Adrenal gland (tissue), 5 donors: ENCODE results near the gene UBE2M.

Experiments used
- POLR2A ChIP-seq, 2 donors: fragments of 450-650 bp; IDR thresholded peaks; one replicate each; pipeline ENCODE4 v1.6.1; 2017; ENCODE audit warnings: antibody characterized with exemption in 2 of 2, mild to moderate bottlenecking in 2 of 2, moderate library complexity in 1 of 2
- TF ChIP-seq, protein P1 (sequence below), 6 experiments: fragments of 450-650 bp in 4 of 6; fragments of 200-600 bp in 2 of 6; sonication (generic) in 1 of 6; IDR thresholded peaks; 1 replicate in 5 of 6; 2 replicates in 1 of 6; pipeline versions ENCODE4 v1.5.1 to v1.8.0; 2016 to 2021; ENCODE audit warnings: antibody characterized with exemption in 6 of 6, mild to moderate bottlenecking in 2 of 6, moderate library complexity in 1 of 6
- donor health status: DM: no; HTN: no; CAD: no.

DNA sequence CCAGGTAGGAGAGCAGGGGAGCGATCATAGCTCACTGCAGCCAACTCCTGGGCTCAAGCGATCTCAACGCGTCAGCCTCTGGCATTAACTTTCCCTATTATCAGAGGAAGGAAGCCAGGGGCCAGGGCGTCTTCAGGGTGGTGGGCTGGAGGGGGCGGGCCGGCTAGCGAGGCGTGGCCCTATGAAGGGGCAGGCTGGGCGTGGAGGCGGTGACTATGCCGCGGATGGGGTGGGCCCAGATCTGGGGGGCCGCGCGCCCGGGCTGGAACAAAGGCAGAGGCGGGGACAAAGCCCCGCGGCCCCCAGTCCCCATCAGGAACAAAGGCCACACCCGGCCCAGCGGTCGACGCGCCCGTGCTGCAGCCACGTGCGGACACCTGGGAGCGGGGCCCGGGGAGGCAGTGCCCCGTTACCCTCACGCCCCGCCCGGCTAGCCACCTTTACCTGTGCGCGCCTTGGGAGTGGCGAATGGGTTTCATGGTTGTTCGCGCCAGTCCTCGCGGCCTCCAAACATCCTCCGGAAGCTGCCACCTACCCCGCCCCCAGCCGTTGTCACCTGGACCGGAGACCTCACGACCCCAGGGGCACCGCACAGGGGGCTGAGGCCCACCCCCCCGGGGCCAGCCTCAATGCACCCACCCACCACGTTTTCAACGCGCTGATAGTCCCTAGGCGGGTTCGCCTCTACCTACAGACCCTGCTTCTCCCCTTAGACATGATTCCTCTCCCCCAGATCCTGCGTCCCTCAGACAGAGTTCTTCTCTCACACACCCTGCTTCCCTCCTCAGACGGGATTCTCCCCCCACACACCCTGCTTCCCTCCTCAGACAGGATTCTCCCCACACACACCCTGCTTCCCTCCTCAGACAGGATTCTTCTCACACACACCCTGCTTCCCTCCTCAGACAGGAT lies 19.9 kb downstream of the UBE2M start:
- TF ChIP-seq, protein P1, sequence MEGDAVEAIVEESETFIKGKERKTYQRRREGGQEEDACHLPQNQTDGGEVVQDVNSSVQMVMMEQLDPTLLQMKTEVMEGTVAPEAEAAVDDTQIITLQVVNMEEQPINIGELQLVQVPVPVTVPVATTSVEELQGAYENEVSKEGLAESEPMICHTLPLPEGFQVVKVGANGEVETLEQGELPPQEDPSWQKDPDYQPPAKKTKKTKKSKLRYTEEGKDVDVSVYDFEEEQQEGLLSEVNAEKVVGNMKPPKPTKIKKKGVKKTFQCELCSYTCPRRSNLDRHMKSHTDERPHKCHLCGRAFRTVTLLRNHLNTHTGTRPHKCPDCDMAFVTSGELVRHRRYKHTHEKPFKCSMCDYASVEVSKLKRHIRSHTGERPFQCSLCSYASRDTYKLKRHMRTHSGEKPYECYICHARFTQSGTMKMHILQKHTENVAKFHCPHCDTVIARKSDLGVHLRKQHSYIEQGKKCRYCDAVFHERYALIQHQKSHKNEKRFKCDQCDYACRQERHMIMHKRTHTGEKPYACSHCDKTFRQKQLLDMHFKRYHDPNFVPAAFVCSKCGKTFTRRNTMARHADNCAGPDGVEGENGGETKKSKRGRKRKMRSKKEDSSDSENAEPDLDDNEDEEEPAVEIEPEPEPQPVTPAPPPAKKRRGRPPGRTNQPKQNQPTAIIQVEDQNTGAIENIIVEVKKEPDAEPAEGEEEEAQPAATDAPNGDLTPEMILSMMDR (IDR thresholded peaks at IDR 0.05): no peak
- no peak for TF ChIP-seq POLR2A (IDR thresholded peaks at IDR 0.05)
